CD4-positive, alpha-beta T cell treated with Interleukin-2 at 100 ng/mL for 4 hours (primary cell): ENCODE results near the gene TSPEAR.

Experiments used
- DNase-seq: peaks from one replicate; pipeline ENCODE4 v3.0.0-alpha.2; 2020; ENCODE audit warnings: low spot score

The TSPEAR gene

GRCh38 chr21:44462086-44462833 is 249.1 kb downstream of the TSPEAR start:
- no peak for DNase-seq

- no peak for DNase-seq
Observed at GRCh38 chr21:44461464-44462001, 249.8 kb downstream of the TSPEAR start.

GRCh38 chr21:44461005-44461404 is 250.4 kb downstream of the TSPEAR start:
- DNase-seq = no peak

- no peak for DNase-seq
Observed at GRCh38 chr21:44460441-44460755, 251.0 kb downstream of the TSPEAR start.

GRCh38 chr21:44459712-44460440 is 251.5 kb downstream of the TSPEAR start:
- no peak for DNase-seq

- no peak for DNase-seq
Observed at GRCh38 chr21:44458971-44459711, 252.2 kb downstream of the TSPEAR start.

DNA sequence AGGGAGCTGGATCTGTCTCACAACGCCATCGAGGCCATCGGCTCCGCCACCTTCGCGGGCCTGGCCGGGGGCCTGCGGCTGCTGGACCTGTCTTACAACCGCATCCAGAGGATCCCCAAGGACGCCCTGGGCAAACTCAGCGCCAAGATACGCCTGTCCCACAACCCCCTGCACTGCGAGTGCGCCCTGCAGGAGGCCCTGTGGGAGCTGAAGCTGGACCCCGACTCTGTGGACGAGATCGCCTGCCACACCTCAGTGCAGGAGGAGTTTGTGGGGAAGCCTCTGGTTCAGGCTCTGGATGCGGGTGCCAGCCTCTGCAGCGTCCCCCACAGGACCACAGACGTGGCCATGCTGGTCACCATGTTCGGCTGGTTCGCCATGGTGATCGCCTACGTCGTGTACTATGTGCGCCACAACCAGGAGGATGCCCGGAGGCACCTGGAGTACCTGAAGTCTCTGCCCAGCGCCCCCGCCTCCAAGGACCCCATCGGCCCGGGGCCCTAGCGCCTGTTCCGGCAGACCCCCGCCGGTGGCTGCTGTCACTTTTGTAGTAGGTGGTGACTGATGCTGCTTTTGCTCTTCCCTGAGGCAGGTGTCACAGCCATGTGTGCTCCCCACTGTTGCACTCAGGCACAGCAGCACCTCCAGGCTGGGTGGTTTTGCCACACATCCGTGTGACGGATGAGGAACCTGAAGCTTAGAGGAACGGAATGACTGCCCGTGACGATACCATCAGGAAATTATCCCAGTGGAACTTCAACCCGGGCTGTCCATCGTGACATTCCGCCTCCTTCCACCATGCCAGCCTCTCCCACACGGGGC is 254.2 kb downstream of the TSPEAR start:
- no peak for DNase-seq

DNA sequence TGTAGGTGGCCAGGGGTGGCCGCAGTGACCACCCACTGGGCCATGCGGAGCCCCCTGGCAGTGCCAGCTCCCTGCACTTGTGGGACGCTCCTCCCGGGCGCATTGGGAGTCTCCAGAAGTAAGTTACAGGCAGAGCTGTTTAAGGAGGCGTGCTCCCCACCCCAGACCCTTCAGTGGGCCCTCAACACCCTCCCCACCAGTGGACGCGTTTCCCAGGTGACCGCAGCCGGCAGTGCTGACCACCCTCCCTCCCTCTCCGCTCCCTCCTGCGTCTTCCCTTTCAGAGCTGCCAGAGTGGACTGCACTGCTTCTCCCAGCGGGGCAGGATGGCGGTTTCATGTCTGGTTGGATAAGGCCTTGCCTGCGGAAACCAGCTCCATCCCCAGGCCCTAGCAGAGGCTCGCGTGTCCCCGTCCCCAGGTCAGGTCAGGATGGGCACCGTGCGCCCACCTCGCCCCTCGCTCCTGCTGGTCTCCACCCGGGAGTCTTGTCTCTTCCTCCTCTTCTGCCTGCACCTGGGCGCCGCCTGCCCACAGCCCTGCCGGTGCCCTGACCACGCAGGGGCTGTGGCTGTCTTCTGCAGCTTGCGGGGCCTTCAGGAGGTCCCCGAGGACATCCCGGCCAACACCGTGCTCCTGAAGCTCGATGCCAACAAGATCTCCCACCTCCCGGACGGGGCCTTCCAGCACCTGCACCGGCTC is 255.0 kb downstream of the TSPEAR start:
- DNase-seq = no peak

- peak; percentile 29 for DNase-seq
Observed at GRCh38 chr21:44455524-44456213, 255.7 kb downstream of the TSPEAR start.

DNA sequence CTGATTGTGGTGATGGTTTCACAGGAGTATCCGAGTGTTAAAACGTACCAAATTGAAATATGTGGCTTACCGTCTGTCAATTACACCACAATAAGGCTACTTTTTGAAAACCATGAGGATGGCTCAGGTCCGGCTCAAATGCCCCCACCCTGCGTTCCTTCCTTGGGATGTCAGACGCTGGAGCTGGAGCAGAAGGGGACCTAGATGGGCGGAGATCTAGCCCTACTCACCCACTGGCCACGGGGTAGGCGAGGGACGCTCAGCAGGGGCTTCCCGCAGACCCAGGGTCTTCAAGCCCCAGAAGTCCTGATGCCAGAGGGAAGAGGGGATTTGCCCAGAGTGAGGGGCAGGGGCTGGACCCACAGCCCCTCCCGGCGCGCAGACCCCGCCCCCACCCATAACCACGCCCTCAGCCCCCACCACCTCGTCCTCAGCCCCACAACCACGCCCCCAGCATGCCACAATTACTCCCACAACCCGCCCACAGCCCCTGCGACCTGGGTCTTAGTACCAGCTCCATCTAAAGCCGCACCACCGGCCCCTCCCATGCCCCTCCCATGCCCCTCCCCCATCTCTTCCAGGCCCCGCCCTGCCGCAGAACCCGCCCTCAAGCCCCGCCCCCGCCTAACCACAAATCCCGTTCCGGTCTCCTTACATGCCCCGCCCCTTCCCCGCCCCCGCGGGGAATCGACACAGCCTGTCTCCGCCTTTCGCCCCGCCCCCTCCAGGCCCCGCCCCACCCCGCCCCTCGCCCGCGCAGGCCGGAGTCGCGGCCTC is 256.4 kb downstream of the TSPEAR start, which contains the start of gene LRRC3:
LRRC3 (plus strand) TSS at position 764 of the 777 bp plus-strand sequence. CDS start 1,135 bp downstream, outside the sequence.
- DNase-seq = peak; percentile 75

GRCh38 chr21:44454058-44454457 is 257.3 kb downstream of the TSPEAR start:
- DNase-seq = no peak

DNA sequence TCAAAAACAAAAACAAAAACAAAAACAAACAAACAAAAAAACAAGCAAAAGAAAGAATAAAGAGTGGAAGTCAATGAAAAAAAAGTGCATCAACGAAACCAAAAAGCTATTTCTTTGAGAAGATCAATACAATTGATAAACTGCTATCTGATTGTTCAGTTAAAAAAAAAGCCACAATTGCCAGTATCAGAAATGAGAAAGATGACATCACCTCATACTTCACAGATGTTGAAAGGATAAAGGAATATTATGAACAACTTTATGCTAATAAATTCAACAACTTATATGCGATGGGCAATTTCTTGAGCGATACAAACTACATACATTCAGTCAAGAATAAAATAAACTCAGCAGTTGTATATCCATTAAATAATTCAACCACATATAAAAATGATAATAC is 258.3 kb downstream of the TSPEAR start:
- no peak for DNase-seq

- DNase-seq = no peak
Observed at GRCh38 chr21:44450999-44451398, 260.4 kb downstream of the TSPEAR start.

DNA sequence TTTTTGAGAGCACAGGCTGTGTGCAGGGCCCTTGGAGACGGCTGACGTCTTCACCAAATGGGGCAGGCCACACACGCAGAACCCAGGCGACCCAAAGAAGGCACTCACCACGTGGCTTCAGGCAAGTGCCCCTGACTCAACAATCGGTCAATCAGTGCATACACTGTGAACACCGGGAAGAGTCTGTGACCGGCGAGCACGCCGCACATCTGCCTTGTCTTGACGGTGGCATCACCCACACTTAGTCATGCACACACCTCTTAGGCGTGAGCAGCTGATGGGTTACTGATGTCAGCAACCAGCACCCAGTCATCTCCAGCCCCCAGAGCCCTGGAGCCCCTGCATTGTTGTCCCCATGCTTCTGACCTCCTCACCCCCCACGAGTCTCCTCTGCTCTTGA is 261.0 kb downstream of the TSPEAR start:
- DNase-seq = no peak

DNA sequence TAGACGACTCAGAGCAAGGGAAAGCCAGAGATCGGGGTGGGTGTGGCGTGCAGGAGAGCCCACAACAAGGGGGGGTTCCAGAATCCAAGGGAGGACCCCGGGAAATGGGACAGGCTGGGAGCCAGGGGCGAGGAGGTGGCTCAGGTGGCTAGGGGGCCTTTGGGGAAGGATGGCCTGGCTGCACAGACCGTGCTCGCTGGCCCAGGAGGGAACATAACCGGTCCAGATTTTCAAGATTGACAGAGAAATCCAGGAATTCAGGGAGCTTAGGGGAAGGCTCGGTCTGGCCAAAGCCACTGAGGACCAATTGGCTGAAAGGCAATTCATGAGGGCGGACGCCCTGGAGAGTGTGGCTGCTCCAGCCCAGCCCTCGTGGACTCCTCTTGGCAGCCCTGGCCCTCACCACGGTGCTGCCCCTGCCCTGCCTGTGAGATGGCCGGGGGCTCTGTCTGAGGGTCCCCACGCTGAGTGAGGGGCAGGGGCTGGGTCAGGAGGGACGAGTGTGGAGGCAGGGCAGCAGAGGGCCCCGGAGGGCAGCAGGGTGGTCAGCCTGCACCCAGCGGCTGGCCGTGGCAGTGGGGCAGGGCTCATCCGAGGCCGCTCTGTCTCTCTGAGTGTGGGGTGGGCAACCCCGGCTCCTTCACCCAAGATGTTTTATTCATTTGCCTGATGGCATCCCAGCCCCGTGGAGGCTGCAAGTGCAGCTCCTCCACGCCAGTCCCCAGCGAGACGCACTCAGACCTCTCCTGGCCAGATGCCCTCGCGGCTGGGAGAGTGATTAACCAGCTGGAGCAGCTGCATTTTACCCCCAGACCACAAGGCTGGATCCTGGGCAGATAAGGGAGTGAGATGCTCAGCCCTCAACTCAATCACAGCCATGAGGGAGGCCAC is 261.7 kb downstream of the TSPEAR start:
- no peak for DNase-seq

GRCh38 chr21:44448651-44449131 is 262.7 kb downstream of the TSPEAR start:
- no peak for DNase-seq
